DMS 273 (cell line): ENCODE data around the gene ZNF516.

Experiments used
- DNase-seq: peaks from one replicate; lab custom pipeline; 2025; ENCODE audit not compliant: unreplicated experiment; lab: John Stamatoyannopoulos, UW

ZNF516 gene

DNA sequence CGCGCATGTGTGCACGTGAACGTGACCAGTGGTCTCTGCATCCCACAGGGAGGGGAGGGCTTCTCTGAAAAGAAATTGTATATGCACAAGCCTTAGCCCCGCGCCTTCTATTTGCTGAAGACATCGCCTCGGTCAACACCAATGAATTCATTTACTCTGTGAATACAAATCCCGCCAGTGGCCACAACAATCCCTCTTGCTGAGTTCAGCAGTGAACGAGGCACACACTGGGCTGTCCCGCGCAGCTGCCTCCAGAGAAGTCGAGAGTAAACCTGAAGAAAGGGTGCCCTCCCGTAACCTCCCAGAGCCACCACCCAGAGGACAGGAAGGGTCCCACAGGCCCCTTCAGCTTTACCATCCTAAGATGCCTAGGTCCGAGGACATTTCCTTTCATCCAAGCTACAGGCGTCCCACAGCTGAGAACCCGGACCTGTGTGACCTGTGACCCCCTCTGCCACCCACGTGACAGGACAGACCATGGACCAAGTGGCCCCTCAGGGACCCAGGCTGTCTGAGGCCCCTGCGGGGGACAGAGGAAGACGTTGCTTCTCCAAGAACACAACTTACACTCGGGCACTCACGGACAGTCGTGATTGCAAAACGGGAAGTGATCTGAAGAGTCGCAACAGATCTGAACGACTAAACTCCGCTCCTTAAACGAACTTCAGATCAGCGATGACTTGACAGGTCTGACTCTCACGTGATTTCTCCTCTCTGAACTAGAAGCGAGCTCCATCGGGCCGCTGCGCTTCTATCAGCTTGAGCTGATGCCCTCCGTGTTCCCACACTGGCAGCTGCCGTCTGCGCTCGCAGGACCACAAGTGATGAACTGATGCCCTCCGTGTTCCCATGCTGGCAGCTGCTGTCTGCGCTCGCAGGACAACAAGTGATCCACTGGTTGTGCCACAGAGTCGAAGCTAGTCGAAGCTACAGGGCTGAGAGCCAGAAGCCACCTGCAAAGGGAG, 92.7 kb downstream of the ZNF516 start:
- no peak for DNase-seq

DNA sequence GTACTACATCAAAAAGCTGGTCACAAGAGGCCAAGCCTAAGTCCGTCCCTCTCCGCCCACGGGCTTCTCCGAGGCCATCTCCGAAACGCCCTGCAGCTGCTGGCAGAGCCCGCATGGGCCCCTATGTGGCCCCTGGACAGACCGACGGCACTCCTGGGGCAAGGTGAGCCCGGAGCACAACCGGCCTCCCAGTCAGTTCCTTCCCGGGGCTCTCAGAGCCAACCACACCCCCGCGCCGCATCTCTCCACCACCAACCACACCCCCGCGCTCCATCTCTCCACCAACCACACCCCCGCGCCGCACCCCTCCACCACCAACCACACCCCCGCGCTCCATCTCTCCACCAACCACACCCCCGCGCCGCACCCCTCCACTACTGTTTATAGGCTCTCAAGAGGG, 93.5 kb downstream of the ZNF516 start:
- no peak for DNase-seq

DNA sequence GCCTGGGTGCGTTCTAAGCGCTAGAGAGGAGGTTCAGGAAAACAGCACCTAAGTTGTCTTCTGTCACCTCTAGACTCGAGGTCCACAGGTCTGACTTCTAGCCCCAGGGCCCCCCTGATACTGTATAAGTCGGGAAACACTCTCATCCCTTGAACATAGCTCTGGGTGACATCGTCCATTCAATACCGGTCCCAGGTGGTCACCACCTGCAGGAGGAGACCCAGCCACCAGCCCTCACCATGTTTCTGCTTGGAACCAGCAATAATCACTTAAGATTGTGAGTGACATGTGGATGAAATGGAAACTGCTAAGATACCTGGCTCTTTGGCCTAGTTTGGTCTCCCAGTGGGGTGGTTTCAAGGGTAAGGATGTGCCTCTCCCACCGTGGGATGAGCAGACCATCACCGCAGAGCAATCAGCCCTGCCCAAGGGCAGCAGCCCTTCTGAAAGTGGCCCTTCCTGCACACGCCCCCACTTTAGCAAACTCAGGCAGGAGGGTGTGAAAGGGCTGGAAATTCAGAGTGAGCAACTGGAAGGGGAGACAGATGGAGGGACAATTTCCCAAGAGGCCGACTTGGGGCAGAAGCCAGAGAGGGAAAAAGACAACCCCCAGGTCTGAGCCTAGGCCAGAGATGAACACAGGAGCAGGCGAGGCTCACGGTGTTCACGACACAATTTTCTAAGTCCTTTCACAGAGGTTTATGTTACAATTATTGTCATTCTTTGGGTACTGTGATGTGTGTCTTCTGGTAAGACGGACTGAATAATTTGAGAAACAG, 95.2 kb downstream of the ZNF516 start:
- peak; percentile 66 for DNase-seq

DNA sequence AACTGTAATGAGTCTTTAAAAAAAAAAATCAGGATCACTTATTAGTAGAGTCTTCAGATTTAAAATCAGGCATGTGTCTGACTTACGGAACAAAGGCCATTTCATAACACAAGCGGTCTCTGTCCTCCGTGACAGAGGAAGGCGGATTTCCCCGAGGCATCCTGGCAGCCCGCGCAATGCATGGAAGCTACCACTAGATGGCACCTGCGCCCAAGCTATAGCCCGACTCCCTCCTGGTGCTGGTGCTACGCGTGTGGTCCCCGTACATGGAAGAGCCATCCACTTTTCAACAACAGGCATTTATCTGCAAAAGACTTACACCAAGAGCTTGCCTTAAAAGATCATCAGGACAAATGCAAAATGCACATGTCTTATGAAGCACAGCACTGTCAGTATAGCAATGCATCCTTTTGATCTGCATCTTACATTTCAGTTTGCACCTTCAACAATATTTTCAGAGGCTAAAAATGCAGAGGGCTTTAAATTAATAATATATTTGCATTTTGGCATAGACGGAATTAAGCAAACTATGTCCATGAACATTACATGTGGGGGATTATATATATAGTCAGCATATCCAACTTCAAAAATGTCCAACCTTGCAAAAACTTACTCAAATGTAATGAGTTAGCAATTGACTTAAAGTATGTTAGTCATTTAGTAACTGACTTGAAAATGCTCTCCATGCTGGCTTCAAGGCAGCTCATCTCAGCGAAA, 96.0 kb downstream of the ZNF516 start:
- DNase-seq, result peak; percentile 84

DNA sequence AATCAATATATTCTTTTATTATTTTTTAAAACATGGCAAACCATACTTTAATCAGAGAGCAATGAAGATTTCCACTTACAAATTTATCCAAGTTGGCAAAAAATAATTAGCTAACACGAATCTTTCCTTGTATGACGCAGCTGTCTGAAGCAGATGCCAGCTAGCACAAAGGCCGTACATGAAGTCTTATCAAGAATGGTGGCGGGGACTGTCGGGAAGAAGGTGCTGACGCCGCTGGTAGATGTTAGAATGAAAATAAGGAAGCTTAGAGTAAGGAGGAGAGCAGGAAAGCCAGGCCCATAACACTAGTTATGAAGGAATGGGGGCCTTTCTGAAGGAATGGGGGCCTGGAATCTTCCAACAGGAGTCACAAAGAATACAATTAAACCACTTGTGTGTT, 96.7 kb downstream of the ZNF516 start:
- DNase-seq, result no peak

DNA sequence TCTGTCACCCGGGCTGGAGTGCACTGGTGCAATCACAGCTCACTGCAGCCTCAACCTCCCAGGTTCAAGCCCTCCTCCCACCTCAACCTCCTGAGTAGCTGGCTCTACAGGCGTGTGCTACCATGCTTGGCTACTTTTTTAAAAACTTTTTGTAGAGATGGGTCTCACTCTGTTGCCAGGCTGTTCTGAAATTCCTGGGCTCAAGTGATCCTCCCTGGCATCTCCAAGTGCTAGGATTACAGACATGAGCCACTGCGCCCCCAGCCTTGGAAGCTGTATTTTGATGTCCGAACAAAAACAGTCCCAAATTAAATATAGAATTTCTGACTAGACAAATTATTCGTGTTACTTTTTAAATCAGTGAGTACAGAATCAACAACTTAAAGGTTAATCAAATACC, 97.4 kb downstream of the ZNF516 start:
- DNase-seq, result no peak

DNA sequence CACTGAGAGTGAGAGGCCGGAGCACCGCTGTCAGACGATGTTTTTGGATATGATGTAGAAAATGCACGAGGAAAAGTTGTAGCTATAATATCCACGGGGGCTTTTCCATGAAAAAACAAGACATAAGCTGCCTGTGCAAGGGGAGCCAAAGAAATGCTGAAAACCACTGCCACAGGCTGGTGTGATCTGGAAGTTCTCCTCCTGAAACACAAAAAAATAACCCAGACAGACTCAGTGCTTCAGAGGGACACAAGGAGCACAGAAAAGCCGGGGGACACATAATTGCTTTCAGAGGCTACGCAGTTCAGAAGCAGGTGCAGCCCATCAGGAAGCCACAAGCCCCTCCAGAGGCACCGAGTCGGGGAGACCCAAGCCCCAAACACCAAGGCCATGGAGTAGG, 98.2 kb downstream of the ZNF516 start:
- no peak for DNase-seq

DNA sequence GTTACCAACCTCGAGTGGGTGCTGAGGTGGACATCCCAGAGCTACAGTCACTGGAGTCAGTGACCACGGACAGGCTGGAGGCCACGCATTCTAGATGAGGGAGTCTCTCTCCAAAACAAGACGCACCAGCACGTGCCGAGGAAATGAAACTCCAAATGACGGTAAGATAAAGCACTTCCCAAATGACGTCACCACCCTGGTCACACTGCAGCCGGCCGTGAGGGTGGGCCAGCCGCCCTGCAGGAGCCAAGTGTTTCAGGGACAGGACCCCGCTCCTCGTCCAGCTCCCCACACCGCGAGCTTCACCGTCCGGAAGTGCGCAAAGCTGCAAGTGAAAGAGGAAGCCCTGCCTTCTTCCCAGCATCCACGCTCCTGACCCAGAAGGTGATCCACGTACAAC, 99.4 kb downstream of the ZNF516 start:
- no peak for DNase-seq

DNA sequence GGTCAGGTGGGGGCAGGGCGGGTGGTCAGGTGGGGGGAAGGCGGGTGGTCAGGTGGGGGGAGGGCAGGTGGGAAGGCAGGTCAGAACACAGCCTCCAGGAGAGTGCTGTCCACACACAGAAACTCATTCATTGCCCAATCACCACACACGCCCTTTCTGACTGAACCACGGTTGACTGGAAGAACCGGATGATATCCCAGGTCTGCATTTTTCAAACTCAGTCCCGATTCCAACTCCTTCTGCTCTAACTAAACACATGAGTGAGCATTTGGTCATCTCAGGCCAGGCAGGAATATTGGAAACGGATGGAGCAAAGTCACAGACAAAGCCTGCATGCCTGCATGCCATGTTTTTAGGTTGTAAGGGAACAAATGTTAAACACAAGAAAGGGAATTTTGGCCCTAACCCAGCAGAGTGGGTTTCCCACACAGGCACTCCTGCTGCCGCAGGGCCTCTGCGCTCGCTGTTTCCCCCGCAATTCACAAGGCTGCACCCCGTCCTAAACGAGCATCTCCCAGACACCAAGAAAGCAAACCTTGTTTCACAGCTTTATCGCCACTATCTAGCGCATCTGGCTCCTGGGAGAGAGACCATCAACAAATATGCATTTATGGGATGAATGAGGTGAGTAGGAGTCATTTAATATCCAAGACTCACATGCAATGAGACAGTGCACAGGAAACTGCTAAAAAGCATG, 100.1 kb downstream of the ZNF516 start:
- DNase-seq, result no peak

DNA sequence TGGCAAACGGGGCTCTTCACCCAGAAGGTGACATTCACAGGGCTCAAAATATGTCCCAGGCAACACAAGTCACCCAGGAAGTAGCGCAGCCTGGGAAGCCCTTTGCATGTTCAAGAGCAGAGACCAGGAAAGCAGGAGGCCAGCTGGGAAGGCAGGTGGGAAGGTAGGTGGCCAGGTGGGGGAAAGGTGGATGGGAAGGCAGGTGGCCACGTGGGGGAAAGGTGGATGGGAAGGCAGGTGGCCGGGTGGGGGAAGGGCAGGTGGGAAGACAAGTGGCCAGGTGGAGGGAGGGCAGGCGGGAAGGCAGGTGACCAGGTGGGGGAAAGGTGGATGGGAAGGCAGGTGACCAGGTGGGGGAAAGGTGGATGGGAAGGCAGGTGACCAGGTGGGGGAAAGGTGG, 102.7 kb downstream of the ZNF516 start:
- no peak for DNase-seq

DNA sequence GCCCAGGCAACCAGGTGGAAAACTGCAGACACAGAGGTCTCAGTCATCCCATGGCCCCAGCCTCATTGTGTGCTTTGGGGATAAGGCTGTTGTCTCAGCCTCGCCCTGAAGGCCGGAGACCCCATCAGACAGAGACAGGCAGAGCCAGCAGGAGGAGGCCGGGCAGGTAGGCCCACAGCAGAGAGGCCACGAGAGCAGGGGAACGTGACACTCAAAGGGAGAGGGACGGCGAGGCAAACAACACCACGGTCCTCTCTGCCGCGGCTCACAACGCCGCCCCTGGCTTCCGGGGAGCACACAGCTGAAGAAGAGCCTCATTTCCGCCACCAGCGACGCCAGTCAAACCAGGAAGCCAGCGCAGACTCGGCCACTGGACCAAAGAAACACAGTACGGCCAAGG, 103.3 kb downstream of the ZNF516 start:
- DNase-seq, result no peak

DNA sequence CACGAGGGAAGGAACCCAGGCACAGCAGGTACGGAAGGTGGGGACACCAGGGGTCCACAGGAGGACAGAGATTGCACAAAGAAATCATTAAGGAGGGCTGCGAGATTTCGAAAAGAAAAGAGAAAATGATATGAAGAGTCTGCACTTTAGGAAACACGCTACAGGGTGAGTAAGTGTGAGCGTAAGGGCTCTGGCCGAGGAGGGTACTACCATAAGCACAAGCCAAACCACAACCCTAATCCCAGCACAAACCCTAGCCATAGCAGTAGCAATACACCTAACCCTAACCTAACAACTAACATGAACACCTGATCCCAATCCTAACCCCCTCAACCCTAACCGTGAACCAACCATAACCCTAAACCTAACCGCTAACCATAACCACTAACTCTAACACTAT, 104.0 kb downstream of the ZNF516 start:
- no peak for DNase-seq

DNA sequence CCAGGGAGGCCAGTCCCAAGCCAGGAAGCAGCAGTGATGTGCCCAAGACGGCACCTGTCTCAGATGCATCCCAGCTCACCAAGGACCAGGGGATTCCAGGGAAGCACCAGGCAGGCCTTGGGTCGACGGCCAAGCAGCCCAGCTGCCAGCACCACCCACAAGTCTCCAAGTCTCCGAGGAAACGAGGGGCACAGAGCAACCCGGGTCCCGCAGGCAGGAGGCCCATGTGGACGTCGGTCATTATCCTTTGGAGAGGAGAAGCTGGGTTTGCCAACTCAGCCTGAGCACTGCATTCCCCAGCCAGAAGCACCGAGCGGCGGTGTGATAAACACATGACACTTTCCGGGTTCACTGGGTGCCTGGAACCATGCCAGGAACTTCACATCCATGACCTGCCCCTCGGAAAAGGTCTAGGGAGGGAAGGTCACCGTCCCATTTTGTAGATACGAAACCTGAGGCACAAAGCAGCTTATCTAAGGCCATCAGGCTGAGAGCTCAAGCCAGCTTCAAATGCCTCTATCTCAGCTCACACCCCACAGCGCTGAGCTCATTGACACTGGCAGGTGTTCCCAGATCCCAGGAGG, 104.5 kb downstream of the ZNF516 start:
- DNase-seq, result no peak

DNA sequence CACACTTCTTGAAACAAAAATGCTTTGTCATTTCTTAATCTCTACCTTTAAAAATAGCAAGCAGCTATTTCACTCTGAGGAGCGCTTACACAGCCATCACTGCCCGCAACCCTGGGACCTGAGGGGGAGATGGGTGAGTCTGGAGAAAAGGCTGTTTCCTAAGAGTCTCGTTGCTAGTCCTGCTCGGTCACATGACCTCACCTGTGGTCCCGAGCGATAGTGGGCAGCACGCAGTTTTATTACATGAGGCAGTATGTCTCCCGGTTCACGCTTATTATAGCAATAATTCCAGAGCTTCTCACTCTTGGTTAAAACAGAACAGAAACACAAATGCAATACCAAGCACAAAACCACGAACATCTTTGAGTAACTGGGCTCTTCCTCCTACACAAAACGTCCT, 105.3 kb downstream of the ZNF516 start:
- no peak for DNase-seq

DNA sequence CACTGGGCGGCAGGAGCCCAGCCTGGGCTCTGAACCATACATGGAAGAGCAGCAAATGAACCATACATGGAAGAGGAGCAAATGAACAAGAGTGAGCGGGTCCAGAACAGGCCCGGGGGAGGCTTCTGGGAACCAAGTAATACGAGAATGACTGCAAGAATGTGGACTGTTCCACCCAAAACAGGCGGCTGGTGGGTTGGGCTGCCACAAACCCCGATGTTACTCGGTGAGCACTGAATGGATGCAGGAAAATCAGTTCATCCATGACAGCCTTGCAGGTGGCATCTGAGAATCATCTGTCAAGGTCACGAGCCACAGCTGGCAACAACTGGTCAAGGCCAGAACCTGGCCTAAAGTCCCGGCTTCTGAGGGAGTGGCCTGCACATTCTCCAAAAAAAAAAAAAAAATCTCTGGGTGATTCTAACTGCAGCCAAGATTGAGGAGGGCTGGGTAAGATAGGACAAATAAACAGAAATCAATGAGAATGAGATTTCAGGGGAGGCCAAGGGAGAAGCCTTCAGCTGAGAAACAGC, 106.1 kb downstream of the ZNF516 start:
- DNase-seq, result no peak

DNA sequence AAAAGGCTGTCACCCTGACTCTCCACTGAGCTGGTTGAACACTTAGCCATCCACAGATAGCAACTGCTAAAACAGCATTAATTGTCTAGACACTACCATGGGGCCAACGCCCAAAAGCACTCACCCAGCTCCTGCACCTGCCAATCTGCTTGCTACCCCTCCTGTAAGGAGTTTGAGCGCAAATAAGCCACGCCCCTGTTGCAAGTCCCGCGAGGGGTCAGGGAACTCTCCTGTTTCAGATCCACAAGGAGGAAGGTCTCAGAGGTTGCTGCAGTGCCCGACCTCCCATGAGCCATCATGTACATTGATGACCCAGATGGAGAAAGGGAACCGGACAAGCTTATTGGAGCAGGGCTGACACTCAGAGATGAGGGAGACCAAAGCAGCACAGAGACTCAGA, 106.8 kb downstream of the ZNF516 start:
- no peak for DNase-seq

DNA sequence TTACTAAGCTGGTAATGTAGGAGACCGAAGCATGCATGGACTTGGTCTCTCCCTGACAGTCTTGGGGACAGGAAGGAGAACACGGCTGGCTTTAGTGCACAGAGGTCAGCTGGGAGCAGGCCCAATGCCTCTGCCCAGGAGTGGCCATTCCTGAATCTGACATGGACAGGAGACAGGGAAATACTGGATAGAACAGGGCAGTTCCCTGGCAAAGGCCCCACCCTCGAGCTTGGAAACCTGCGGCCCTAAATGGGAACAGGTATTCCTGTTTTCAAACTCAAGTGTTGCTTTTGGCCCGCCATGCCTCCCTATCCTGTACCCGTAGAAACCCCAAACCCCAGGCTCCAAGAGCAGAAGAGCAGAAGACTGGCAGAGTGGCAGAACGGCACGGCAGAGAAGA, 107.4 kb downstream of the ZNF516 start:
- no peak for DNase-seq

DNA sequence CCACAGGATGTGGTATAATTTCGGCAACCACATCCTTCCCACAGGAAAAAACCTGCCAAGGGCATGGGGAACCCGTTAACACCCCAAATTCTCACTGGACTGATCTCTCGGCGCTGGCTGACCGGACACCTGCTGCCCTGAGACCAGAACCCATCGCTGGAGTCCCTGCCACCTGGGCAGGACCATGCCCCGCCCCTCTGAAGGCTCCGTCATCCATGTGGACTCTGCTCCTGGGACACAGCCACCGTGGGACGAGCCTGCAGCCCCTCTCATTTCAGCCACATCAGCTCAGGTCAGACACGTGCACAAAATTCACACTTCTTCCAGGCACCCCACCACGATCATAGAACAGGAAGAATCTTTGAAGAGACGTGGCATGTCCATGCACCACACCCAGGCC, 108.2 kb downstream of the ZNF516 start:
- DNase-seq, result no peak

DNA sequence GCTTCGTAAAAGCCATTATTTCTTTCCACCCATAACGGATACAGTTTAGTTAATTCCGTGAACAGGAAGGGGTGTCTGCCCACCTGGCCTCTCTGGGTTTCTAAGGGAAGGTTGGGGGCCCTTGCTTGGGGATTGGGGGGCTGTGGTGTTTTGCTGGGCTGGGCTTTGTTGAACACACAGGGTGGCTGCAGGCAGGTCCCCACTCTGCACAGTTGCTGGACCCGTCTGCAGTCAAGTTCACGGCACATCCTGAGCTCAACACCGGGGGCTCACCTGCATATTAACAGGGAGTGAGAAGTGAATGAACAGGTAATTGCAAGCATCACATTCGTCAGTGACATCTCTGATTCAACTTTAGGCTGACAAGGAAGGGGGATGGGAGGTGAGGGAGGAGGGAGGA, 109.0 kb downstream of the ZNF516 start:
- no peak for DNase-seq

DNA sequence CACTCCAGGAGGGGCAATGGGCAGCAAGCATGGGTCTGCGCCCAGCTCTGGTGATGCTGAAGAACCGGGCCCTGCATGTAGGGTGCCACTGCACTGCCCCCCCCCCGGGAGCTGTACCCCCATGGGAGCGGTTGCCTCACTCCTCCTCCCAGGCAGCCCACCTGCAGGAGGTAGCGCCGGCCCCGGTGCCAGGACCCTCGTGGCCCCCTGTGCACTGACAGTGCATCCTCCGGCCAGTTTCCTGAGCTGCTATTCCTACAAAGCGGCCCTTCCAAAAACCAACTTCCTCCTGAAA, 109.4 kb downstream of the ZNF516 start:
- DNase-seq, result no peak
